Neural progenitor cell (in vitro differentiated cells): ENCODE data around the gene DPF3.

Experiments used
- CTCF ChIP-seq: fragments of 200-600 bp; sonication (generic); IDR thresholded peaks from 2 replicates; pipeline ENCODE4 v1.5.1; 2017; ENCODE audit warnings: antibody characterized with exemption, mild to moderate bottlenecking
- EZH2 ChIP-seq: fragments of 200-600 bp; sonication (generic); IDR thresholded peaks from 2 replicates; pipeline ENCODE4 v1.6.1; 2017; ENCODE audit warnings: antibody characterized with exemption, mild to moderate bottlenecking, moderate library complexity
- EZH2phosphoT487 ChIP-seq: fragments of 200-600 bp; sonication (generic); IDR thresholded peaks from 2 replicates; pipeline ENCODE4 v1.6.1; 2017; ENCODE audit warnings: antibody characterized with exemption

DNA sequence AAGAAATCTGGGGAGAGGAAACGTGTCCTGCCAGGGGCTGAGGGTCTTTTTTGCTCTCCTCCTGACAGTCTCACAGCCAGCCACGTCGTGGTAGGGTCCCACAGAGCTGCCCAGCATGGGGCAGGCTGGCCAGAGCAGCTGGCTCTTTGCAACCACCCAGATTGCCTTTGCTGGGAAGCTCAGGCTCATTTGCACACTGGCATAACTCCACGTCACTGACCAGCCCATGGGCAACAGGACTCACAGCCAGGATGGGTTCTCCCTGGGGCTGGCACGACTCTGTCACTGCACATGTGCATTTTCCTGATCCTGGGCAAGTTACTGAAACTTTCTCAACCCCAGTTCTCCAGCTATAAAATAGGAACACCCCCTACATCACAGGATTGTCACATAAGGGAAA, 242.2 kb downstream of the DPF3 start:
- TF ChIP-seq CTCF (no peak), EZH2 (no peak), EZH2phosphoT487 (no peak)
